Motor neuron (in vitro differentiated cells): ENCODE data around the gene PRKCA. TPM values are rescaled to one million over a fixed set of nuclear protein-coding genes. Genes with fewer than 3 reads are reported as not detected.
A peak's percentile ranks its signal among the peaks of the same experiment; 100 is the strongest.

Source experiments
- ATAC-seq, 8 experiments: fragments of 200-7000 bp; cut with Tn5 transposase; replicated peaks in 6 of 8; 2 replicates each; pipeline ENCODE4 v1.8.0; 2021; ENCODE audit warnings: mild to moderate bottlenecking in 8 of 8, moderate library complexity in 8 of 8
- H3K27ac ChIP-seq, 2 donors: fragments of 250-450 bp; sonication (Bioruptor Pico); 2 replicates each; pipeline ENCODE4 v1.9.0; 2021; ENCODE audit warnings: antibody characterized with exemption in 2 of 2, mild to moderate bottlenecking in 2 of 2, moderate library complexity in 1 of 2
- H3K4me1 ChIP-seq, 2 donors: fragments of 250-450 bp; sonication (Bioruptor Pico); replicated peaks in 1 of 2; 2 replicates each; pipeline ENCODE4 v1.6.1; 2021; ENCODE audit warnings: antibody characterized with exemption in 2 of 2, mild to moderate bottlenecking in 2 of 2, moderate library complexity in 1 of 2
- H3K4me3 ChIP-seq, 5 donors: fragments of 250-450 bp; sonication (Bioruptor Pico); 2 replicates each; pipeline ENCODE4 v1.9.0; 2021; ENCODE audit warnings: antibody characterized with exemption in 5 of 5, mild to moderate bottlenecking in 5 of 5, moderate library complexity in 4 of 5
- WGBS, 10 experiments: fragments of 450-650 bp; shearing (Covaris generic); methylation state at CpG; one replicate each; pipeline ENCODE4 v1.0.0; 2022; 5-methylcytosine and 5-hydroxymethylcytosine counted together
- in situ Hi-C, 9 experiments: fragments of 400-800 bp; cut with MboI; loops; one replicate each; pipeline ENCODE4 v1.15.0; 2021; ENCODE audit warnings: low sequenced_read_pairs in 9 of 9, low pct_unique_long_range_greater_than_20kb in 2 of 9; ENCODE audit not compliant: unreplicated experiment in 9 of 9
- total RNA-seq, 8 experiments: library from RNA; unstranded; fragments of 300-600 nt; gene quantifications; 2 replicates each; pipeline versions ENCODE4 v1.2.3 to v1.2.4, GENCODE V29; 2022

The PRKCA gene
- total RNA-seq, 8 experiments from 2014 or later, result 5.6 to 38.8 (median 8.7) TPM

GRCh38 chr17:66633317-66633965 is 331.0 kb downstream of the PRKCA start:
- Histone ChIP-seq H3K4me3 (no peak overlapping the region), H3K27ac (no peak overlapping the region), H3K4me1 (peaks cover 6 to 9% of the 10 kb centered on the region in 2 donors)
- in situ Hi-C loops, result no loop called here
- ATAC-seq, result peak in 6 of 8 experiments; percentile 30 to 60 (median 40)
- 0 to 94% (median 86%) methylated on average over 1 to 3 of the region's 3 CpGs; no CpG with 5 or more reads in 5 of the 10 experiments for WGBS, 10 experiments

GRCh38 chr17:66634193-66634592 is 331.8 kb downstream of the PRKCA start:
- no peak for ATAC-seq
- 25 to 100% (median 65%) methylated on average over 1 of the region's 1 CpG; no CpG with 5 or more reads in 4 of the 10 experiments for WGBS, 10 experiments
- H3K27ac ChIP-seq, result no peak overlapping the region
- in situ Hi-C loops, result no loop called here
- H3K4me3 ChIP-seq, result no peak overlapping the region
- H3K4me1 ChIP-seq, result peaks cover 6 to 9% of the 10 kb centered on the region in 2 donors

- in situ Hi-C loops, result no loop called here
- peak in 1 of 8 experiments; percentile 68 for ATAC-seq
- WGBS, 10 experiments, result 46 to 97% (median 89%) methylated on average over 2 to 7 of the region's 7 CpGs; no CpG with 5 or more reads in 1 of the 10 experiments
- Histone ChIP-seq H3K4me3 (no peak overlapping the region), H3K27ac (no peak overlapping the region), H3K4me1 (peaks cover 6 to 9% of the 10 kb centered on the region in 2 donors)
Observed at GRCh38 chr17:66635386-66636045, 333.1 kb downstream of the PRKCA start.

GRCh38 chr17:66636111-66636510 is 333.7 kb downstream of the PRKCA start:
- no peak overlapping the region for H3K27ac ChIP-seq
- H3K4me3 ChIP-seq, result no peak overlapping the region
- peaks cover 6 to 9% of the 10 kb centered on the region in 2 donors for H3K4me1 ChIP-seq
- peak in 5 of 8 experiments; percentile 82 to 97 (median 95) for ATAC-seq
- WGBS, 10 experiments, result 0 to 100% (median 47%) methylated on average over 1 to 3 of the region's 4 CpGs; no CpG with 5 or more reads in 6 of the 10 experiments
- in situ Hi-C loops, result no loop called here

GRCh38 chr17:66637491-66637890 is 335.1 kb downstream of the PRKCA start:
- Histone ChIP-seq H3K27ac (no peak overlapping the region), H3K4me3 (no peak overlapping the region), H3K4me1 (peaks cover 6 to 9% of the 10 kb centered on the region in 2 donors)
- in situ Hi-C loops, result no loop called here
- 80 to 100% (median 91%) methylated on average over 1 to 4 of the region's 6 CpGs; no CpG with 5 or more reads in 5 of the 10 experiments for WGBS, 10 experiments
- ATAC-seq, result no peak

GRCh38 chr17:66638707-66639479 is 336.5 kb downstream of the PRKCA start:
- 88 to 100% (median 97%) methylated on average over 1 to 6 of the region's 9 CpGs; no CpG with 5 or more reads in 2 of the 10 experiments for WGBS, 10 experiments
- in situ Hi-C loops, result no loop called here
- H3K4me1 ChIP-seq, result peaks cover 5 to 9% of the 10 kb centered on the region in 2 donors
- H3K4me3 ChIP-seq, result no peak overlapping the region
- no peak for ATAC-seq
- no peak overlapping the region for H3K27ac ChIP-seq

GRCh38 chr17:66643815-66644710 is 341.6 kb downstream of the PRKCA start:
- in situ Hi-C loops, result no loop called here
- peaks cover 11 to 23% of the 10 kb centered on the region in 2 donors for H3K4me1 ChIP-seq
- ATAC-seq, result peak in 6 of 8 experiments; percentile 32 to 77 (median 47)
- H3K4me3 ChIP-seq, result no peak overlapping the region
- 15 to 80% (median 40%) methylated on average over 1 to 9 of the region's 11 CpGs for WGBS, 10 experiments
- H3K27ac ChIP-seq, result no peak overlapping the region

GRCh38 chr17:66645259-66645658 is 342.8 kb downstream of the PRKCA start:
- in situ Hi-C loops, result no loop called here
- WGBS, 10 experiments, result 86 to 100% (median 95%) methylated on average over 2 to 6 of the region's 10 CpGs; no CpG with 5 or more reads in 2 of the 10 experiments
- Histone ChIP-seq H3K27ac (no peak overlapping the region), H3K4me1 (peaks cover 11 to 23% of the 10 kb centered on the region in 2 donors), H3K4me3 (no peak overlapping the region)
- no peak for ATAC-seq

- peak in 3 of 8 experiments; percentile 26 to 70 (median 54) for ATAC-seq
- peaks cover 11 to 23% of the 10 kb centered on the region in 2 donors for H3K4me1 ChIP-seq
- H3K27ac ChIP-seq, result no peak overlapping the region
- 57 to 100% (median 89%) methylated on average over 1 to 4 of the region's 7 CpGs for WGBS, 10 experiments
- H3K4me3 ChIP-seq, result no peak overlapping the region
- in situ Hi-C loops, result no loop called here
Observed at GRCh38 chr17:66647391-66647983, 345.1 kb downstream of the PRKCA start.

- ATAC-seq, result no peak
- Histone ChIP-seq H3K4me3 (no peak overlapping the region), H3K4me1 (peaks cover 7 to 18% of the 10 kb centered on the region in 2 donors), H3K27ac (no peak overlapping the region)
- WGBS, 10 experiments, result 68 to 96% (median 85%) methylated on average over 4 to 12 of the region's 12 CpGs
- in situ Hi-C loops, result loop anchor here in 4 of 9 experiments (25.0 kb wide), 1 partner anchor 388 kb away; no protein-coding TSS in a partner anchor
Observed at GRCh38 chr17:66649818-66650543, 347.6 kb downstream of the PRKCA start.

- WGBS, 10 experiments, result 70 to 90% (median 73%) methylated on average over 2 to 5 of the region's 5 CpGs; no CpG with 5 or more reads in 4 of the 10 experiments
- H3K4me3 ChIP-seq, result no peak overlapping the region
- ATAC-seq, result no peak
Observed at GRCh38 chr17:66650544-66650877, 348.1 kb downstream of the PRKCA start.

More at GRCh38 chr17:66650544-66650877, 348.1 kb downstream of the PRKCA start:
- in situ Hi-C loops, result loop anchor here in 4 of 9 experiments (25.0 kb wide), 1 partner anchor 388 kb away; no protein-coding TSS in a partner anchor
- H3K4me1 ChIP-seq, result peaks cover 7 to 12% of the 10 kb centered on the region in 2 donors
- no peak overlapping the region for H3K27ac ChIP-seq
